ENCODE measurements around the gene MOK.
A peak's percentile ranks its signal among the peaks of the same experiment; 100 is the strongest.
"Not testable (repeated sequence)": the region's sequence is repeated elsewhere in the genome, so short reads cannot be mapped to it uniquely, and the experiment has no call there.

The MOK gene, protein sequence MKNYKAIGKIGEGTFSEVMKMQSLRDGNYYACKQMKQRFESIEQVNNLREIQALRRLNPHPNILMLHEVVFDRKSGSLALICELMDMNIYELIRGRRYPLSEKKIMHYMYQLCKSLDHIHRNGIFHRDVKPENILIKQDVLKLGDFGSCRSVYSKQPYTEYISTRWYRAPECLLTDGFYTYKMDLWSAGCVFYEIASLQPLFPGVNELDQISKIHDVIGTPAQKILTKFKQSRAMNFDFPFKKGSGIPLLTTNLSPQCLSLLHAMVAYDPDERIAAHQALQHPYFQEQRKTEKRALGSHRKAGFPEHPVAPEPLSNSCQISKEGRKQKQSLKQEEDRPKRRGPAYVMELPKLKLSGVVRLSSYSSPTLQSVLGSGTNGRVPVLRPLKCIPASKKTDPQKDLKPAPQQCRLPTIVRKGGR

GRCh38 chr14:102304611-102305506 is at the start of gene MOK:
Gene MOK (minus strand): TSS chr14:102305164. CDS start chr14:102304968, 196 bp downstream.
- peak; percentile 92 for DNase-seq

DNA sequence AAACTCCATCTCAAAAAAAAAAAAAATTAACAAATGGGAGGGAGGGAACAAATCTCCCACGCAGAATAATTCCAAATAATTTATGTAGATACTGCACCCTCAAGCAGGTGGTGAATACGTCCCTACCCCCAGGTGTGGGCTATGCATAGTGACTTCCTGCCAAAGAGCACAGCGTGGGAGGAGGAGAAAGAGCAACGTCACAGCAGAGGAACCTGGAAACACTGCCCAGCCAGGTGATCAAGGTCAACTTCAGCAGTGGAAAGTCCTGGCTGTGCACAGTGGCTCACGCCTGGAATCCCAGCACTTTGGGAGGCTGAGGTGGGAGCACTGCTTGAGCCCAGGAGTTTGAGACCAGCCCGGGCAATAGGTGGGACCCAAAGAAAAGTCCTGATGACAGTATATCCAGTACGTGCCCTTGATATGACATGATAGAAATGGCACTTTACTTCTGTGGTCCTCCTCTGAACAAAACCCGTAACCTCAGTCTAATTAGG is 48.2 kb upstream of the MOK start:
- DNase-seq: no peak

DNA sequence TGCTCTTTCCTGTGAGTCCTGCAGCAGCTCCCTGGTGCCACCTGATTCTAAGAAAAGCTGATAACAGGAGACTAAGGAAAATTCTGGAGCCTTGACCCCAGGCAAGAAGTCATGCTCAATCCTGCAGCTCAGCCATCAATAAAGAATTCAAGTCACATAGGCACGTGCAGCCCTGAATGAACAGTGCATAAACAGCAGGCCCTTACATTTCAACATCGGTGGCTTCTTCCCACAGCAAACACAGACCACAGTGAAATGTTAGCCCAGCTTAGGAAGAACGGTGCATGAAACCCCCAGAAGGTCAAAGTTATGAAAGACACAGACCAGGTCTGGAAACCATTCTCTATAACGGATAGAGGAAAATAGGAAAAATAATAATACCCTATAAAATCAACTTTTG is 47.2 kb upstream of the MOK start:
- no peak for DNase-seq

GRCh38 chr14:102351593-102351992 is 46.6 kb upstream of the MOK start:
- not testable (repeated sequence) for DNase-seq

GRCh38 chr14:102351023-102351422 is 46.1 kb upstream of the MOK start:
- no peak for DNase-seq

DNA sequence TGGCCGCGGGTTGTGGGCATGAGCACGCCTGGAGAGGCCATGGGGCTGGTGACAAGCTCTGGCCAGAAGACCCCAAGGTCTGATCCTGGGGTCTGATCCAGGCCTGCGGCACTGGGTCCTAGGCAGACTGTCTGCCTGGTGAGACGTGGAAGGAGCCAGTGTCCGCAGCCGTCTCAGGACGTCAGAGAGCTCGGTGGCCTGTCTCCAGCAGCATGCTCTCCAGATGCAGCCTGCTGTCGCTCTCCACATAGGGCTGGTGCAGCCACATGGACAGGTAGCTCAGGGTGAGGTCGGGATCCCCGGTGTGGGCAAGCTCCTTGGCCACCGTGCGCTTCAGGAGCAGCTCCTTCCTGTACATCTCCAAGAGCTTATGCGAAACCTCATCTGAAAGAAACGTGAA is 43.4 kb upstream of the MOK start:
- DNase-seq: no peak

DNA sequence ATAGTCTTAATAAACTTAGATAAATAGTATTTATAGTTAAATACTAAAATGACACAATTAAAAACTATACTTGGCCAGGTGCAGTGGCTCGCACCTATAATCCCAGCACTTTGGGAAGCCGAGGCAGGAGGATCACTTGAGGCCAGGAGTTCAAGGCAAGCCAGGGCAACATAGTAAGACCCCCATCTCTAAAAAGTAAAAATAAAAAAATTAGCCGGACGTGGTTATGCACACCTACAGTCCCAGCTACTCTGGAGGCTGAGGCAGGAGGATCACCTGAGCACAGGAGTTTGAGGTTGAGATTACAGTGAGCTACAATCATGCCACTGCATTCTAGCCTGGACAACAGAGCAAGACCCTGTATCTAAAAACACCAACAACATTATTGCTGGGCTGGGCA is 41.7 kb upstream of the MOK start:
- no peak for DNase-seq

GRCh38 chr14:102345232-102345631 is 40.3 kb upstream of the MOK start:
- no peak for DNase-seq

DNA sequence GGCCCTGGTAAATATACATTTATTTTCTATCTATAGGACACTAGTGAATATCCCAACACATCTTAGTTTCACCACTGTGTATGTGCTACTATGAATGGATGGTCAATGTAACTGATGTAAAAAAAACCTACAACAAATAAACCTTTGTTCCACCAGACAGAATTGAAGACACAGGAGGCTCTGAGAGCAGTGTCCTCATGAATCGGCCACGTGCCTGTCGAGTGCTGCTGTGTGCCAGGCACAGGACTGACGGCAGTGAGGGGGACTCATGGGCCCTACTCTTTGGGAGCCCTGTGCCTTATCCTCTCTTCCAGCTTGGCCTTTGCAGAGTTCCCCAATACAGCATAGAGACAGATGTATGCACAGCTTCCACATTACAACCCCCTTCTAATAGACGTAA is 39.5 kb upstream of the MOK start:
- DNase-seq: no peak

- no peak for DNase-seq
Measured at GRCh38 chr14:102344084-102344483, 39.1 kb upstream of the MOK start.

- DNase-seq: no peak
Measured at GRCh38 chr14:102342238-102342637, 37.3 kb upstream of the MOK start.

DNA sequence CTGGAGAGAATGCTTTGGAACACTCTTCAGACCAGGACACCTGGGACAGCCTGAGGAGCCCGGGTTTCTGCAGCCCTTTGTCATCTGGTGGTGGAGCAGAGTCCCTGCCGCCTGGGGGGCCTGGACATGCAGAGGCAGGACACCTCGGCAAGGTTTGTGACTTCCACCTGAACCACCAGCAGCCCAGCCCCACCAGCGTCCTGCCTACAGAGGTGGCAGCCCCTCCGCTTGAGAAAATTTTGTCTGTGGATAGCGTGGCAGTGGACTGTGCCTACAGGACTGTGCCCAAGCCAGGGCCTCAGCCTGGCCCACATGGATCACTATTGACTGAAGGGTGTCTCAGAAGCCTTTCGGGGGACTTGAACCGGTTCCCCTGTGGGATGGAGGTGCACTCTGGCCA is 36.6 kb upstream of the MOK start:
- DNase-seq: no peak

DNA sequence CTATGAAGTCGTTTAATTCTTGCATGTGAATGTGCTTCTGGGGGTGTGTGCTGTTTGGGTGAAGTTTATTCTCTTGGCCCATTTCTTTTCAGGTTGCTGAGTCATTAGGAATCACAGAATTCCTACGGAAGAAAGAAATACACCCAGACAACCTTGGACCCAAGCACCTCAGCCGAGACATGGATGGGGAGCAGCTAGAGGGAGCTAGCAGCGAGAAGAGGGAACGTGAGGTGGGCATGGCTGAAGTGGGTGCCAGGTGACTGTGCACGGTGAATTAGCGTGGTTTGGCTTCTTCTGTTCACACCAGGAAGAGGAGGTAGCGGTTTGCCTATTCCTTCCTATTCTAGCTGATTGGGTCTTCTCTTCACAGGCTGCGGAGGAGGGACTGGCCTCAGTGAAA is 33.8 kb upstream of the MOK start:
- DNase-seq: no peak

DNA sequence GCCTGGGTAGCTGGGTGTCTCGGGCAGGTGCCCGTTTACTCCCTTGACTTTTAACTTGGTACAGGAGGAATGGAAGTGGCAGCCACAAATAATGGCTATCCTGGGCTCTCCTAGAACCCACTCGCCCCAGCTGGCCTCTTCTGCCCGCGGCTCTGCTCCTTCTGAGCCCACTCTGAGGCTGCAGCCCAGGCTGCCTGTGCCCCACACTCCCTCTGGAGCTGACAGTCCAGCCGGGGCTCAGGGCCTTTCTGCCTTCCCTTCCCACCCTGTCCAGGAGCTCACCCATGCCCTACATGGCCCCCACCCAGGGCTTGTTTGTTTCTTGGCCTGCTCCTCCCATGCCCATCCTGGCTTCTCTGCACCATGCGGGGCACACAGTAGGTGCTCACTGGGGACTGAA is 30.2 kb upstream of the MOK start:
- no peak for DNase-seq

DNA sequence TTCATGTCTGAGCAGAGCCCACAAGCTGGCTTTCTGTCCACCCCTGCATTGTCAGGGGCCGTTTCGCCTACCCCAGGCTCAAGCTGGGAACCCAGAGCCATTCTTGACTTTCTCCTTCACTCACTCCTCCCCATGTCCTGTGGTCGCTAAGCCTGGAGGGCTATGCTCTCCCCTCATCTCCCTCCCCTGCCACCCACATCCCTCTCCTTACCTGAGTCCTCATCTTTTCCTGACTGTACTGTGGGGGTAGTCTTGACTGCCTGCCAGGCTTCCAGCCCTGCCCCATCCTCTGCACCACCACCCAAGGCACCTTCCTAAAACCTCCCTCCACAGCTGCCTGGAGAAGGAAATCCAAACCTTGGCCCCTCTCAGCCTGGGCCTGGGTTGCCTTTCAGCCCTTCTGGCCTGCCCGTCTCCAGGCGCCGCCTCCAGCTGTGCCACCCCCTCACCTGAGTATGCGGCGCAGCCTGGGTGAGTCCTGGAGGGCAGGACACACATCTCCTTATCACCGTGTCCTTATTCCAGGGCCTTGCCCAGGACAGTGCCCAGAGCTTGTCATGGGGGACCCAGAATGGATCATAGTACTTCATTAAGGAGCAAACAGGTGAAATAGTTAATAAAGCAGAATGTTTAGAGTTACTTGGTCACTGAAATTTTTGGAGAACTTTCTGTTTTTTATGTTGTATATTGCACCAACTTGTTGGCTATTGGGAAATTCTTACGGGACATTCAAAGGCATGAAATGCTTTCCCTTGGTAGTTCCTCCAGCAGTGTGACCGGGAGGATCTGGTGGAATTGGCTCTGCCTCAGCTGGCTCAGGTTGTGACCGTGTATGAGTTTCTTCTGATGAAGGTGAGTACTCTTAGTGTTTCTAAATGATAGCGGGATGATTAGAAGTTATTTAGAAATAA is 29.1 kb upstream of the MOK start:
- DNase-seq: no peak

GRCh38 chr14:102333390-102333789 is 28.4 kb upstream of the MOK start:
- DNase-seq: no peak

GRCh38 chr14:102330806-102331205 is 25.8 kb upstream of the MOK start:
- no peak for DNase-seq

DNA sequence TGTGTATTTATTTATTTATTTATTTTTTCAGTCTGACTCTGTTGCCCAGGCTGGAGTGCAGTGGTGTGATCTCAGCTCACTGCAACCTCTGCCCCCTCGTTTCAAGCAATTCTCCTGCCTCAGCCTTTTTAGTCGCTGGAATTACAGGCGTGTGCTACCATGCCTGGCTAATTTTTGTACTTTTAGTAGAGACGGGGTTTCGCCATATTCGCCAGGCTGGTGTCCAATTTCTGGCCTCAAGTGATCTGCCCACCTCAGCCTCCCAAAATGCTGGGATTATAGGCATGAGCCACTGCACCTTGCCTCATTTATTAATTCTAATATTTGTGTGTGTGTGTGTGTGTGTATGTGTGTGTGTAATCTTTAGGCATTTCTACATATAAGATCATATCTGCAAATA is 24.4 kb upstream of the MOK start:
- DNase-seq: not testable (repeated sequence)

- DNase-seq: no peak
Measured at GRCh38 chr14:102326583-102326982, 21.6 kb upstream of the MOK start.

DNA sequence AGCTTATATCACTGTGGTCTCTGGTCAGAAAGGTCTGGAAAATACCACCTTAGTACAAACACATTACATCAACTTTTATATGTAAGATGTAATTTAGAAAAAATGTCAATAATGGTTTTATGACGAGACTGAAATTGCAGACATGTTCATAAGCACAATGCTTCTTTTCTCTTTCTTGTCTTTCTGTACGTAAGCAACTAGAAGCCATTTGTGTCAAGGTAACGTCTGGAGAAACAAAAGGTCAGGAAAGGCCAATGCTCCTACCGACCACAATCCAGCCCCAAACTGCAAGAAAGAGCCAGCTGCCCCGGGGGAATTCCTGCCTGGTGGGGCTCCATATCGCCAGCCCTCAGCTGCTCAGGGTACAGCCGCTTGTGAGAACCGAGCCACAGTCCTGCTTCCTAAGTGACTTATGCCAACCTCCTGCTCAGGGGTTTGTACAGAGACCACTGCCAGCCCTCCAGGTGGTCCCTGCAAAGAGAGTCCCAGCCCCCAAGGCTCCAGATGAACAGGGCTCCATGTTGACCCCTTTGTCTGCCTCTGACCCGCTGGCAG is 20.9 kb upstream of the MOK start:
- no peak for DNase-seq

GRCh38 chr14:102323102-102323501 is 18.1 kb upstream of the MOK start:
- DNase-seq: peak; percentile 38

Data from RPMI8226 (cell line).